Skeletal muscle cell (primary cell): Measurements from ENCODE around the gene CHD6.
A peak's percentile ranks its signal among the peaks of the same experiment; 100 is the strongest.

Source experiments
- DNase-seq: peaks from one replicate; pipeline ENCODE4 v3.0.0-alpha.2; 2010; ENCODE audit warnings: low read depth
- H3K4me3 ChIP-seq: 2 replicates; pipeline ENCODE4 v1.5.1; 2011; ENCODE audit warnings: low read depth, mild to moderate bottlenecking, control low read depth, low read length, moderate library complexity

Gene CHD6, protein sequence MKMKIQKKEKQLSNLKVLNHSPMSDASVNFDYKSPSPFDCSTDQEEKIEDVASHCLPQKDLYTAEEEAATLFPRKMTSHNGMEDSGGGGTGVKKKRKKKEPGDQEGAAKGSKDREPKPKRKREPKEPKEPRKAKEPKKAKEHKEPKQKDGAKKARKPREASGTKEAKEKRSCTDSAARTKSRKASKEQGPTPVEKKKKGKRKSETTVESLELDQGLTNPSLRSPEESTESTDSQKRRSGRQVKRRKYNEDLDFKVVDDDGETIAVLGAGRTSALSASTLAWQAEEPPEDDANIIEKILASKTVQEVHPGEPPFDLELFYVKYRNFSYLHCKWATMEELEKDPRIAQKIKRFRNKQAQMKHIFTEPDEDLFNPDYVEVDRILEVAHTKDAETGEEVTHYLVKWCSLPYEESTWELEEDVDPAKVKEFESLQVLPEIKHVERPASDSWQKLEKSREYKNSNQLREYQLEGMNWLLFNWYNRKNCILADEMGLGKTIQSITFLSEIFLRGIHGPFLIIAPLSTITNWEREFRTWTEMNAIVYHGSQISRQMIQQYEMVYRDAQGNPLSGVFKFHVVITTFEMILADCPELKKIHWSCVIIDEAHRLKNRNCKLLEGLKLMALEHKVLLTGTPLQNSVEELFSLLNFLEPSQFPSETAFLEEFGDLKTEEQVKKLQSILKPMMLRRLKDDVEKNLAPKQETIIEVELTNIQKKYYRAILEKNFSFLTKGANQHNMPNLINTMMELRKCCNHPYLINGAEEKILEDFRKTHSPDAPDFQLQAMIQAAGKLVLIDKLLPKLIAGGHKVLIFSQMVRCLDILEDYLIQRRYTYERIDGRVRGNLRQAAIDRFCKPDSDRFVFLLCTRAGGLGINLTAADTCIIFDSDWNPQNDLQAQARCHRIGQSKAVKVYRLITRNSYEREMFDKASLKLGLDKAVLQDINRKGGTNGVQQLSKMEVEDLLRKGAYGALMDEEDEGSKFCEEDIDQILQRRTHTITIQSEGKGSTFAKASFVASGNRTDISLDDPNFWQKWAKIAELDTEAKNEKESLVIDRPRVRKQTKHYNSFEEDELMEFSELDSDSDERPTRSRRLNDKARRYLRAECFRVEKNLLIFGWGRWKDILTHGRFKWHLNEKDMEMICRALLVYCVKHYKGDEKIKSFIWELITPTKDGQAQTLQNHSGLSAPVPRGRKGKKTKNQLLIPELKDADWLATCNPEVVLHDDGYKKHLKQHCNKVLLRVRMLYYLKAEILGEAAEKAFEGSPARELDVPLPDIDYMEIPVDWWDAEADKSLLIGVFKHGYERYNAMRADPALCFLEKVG (N-terminal part only)

DNA sequence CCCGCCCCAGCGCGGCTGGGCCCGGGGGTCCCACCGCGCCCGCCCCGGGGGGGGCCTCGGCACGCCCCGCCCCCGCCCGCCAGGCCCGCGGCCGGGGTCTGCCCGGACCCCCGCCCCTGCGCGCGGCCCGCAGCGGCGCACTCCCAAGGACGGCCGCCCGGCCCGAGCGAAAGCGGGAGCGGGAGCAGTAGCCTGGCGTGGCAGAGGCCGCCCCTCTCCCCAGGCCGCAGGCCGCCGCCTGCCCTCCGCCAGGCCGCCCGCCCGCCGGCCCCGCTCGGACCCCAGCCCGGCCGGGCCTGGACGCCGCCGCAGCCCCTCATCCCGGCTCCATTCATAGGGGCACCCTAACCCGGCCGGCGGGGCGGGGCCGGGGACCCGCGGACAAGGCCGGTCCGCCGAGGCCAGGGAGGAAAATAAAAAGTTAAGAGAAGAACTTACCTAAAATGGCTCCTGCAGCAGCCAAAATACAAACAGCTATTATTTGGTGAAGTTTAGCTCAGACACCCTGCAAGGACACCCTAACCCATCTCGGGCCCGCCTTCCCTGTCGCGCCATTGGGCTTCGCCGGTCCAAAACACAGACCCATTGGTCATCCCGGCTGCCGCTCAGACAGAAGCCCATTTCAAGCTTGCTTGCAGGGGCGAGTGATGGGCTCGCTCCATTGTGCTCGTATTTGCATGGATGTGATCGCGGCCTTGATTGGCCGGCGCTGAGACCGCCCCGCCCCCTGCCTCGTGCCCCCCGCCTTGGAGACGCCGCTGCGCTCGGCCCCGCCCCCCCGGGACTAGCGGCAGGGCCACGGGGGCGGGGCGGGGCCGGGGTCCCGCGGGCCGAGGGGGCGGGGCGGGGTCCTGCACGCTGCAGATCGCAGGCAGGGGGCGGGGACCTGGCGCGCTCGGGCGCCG lies at the start of gene CHD6:
Gene CHD6, minus strand, starts transcription at position 476 of the 905 bp plus-strand sequence. CDS start 67,040 bp downstream, outside the sequence.
- peak; percentile 98 for DNase-seq
- H3K4me3 ChIP-seq = peak within 1 kb of the TSS; percentile 77

DNA sequence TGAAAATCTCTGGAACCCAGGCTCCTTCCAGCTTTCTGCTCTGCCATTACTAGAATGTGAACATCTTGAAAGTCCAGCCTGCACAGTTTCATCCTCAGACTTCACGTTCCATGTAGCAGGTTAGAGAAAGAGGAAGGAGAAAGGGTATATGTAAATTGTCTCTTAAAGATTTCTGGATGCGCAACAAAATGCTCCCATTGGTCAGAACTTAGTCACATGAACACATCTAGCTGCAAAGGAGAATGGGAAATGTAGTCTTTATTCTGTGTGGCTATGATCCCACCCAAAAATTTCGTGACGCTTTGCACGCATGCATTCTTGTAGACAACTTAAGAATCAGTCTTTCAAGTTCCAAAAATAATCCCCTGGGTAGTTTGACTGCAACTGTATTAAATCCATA lies 46.4 kb upstream of the CHD6 start:
- DNase-seq = no peak
- H3K4me3 ChIP-seq = no peak overlapping the region

DNA sequence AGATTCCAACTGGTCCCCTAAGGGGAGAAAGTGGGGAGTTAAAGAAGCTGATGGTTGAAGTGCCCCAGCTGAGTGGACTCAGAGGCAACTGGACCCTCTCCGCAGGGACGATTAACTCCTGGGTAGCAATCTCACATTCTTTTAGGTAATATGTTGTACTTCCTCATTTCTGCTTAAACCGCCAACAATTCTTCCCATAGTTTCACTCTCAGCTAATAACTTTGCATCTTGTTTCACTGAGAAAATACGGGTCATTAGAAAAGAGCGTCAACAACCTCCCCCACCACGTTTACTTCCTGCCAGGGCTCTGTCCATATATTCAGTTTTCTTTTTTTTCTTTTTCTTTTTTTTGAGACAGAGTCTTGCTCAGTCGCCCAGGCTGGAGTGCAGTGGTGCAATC lies 39.5 kb upstream of the CHD6 start:
- no peak for DNase-seq
- H3K4me3 ChIP-seq = no peak overlapping the region

DNA sequence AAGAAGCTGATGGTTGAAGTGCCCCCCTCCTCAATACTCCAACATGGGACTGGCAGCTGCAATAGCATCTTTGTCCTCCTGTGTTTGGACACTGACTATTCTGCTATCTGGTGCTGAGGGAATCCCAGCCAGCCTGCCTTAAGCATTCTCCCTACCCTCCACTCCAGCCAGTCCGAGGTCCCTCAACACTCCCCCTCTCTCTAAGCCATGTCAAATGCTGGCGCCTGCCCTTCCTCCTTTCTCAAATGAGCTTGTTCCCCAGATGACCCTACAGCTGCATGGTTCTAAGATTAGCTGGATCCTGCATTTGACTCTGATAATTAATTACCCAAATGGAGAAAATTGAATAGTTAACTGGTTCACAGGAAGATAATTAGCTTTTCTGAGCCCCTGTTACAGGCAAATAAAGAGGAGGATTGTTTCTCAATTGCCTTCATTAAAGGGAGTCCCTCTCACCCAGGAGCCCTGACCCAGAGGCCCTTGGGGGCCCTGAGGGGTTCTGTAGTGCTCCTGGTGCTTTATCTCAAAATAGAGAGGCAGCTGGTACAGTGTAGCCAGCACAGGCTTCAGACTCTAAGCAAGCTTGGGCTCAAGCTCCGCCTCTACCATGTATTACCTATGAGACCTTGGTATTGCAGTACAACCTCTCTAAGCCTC lies 37.9 kb upstream of the CHD6 start:
- H3K4me3 ChIP-seq = no peak overlapping the region
- no peak for DNase-seq

DNA sequence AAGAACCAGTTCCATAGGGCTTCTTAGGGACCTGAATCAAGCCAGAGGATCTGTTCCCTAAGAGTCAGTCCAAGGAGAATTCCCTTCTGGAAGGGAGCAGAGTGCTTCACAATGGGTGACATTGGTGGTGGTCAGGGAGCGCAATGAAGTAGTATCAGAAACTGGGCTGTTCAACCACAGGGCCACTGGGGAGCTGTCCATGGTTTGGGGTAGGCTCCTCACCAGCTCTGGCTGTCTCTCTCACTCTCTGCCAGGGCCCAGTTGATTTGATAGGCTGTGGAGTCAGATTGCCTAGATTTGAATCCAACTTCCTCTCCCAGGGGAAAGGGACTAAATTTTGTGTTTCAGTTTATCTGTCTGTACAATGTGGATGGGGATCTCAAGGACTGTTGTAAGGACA lies 36.7 kb upstream of the CHD6 start:
- peak; percentile 4 for DNase-seq

DNA sequence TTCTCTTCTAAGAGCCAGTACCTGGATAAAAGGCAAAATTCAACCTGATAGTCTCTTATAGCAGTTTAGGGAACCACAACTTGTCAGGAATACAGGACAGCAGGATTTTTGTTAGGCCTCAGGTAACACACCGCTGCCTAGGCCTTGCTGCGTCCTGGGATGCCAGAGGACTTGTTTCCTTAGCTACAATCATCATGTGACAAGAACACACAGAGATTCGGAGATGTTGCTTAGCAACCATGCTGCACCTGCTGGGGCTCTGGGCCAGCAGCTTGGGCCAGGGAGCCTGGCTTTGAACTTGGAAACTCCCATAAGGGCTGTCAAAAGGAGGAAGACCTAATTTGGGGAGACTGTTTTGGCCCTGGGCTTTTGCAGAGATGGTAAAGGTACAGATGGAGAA lies 36.1 kb upstream of the CHD6 start:
- no peak overlapping the region for H3K4me3 ChIP-seq
- DNase-seq = no peak

More for the DNA sequence above, 36.7 kb upstream of the CHD6 start:
- H3K4me3 ChIP-seq = no peak overlapping the region

DNA sequence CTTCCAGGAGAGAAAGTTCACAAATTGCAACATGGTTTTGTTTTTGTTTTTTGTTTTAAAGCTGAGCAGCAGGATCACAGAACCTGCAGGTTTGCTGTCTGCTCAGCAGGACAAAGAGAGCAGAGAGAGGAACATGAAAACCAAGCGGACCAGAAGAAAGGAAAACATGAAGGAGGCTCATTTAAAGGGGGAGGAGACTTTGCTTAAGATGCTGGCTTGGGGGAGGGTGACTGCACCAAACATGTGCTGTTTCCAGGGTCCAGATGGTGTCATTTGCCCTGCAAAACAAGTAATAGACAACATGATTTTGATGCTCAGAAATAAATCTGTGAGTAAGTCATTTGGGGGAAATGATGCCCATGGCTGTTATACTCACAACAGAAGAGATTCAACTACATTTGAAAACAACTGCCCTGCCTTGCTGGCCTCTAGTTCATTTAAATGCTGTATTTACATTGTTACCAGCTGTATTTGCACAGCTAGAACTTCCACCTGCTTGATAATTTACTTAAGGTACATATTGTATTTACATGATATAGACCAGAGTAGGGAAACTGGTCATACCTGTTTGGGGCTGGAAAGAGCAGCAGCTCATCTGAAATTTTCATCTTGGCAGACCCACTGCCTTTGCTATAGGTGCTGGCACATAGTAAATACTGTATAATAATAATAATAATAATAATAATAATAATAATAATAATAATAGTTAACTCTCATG lies 32.2 kb upstream of the CHD6 start:
- H3K4me3 ChIP-seq = no peak overlapping the region
- DNase-seq = no peak

DNA sequence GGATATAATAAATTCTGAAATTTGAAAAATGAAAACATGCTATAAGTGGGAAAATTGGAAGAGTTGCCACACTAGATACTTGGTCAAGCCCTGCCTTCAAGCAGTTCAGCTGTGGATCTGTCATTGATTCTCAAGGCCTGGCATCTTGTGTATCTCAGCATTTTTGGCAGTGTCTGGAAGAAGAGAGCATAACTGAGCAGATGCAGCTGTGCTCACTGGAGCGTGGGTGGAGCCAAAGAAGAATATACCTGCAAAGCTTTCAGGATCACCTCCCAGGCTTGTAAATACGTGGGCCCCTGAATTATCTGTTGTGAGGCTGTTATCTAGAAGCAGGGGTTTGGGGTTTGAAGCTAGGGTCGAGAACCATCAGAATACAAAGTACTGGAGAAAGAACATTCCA lies 31.3 kb upstream of the CHD6 start:
- DNase-seq = no peak
- no peak overlapping the region for H3K4me3 ChIP-seq

DNA sequence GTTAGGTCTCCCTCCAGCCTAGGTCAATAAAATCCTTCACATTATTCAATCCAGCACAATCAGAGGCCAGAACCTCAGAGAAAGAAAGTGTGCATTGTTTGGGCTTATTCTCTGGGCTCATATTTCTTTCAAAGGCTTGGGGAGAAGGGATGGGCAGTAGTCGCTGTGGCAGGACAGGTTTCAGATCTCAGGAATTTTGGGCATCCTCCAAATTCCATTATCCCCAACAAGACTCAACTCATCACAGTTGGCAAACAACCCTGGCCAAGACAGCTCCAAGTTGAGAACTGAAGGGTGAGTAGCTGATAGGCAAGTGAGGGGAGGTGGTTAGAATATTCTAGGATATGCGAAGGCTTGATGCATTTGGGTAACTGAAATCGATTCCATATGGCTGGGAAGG lies 27.2 kb upstream of the CHD6 start:
- no peak for DNase-seq
- no peak overlapping the region for H3K4me3 ChIP-seq

DNA sequence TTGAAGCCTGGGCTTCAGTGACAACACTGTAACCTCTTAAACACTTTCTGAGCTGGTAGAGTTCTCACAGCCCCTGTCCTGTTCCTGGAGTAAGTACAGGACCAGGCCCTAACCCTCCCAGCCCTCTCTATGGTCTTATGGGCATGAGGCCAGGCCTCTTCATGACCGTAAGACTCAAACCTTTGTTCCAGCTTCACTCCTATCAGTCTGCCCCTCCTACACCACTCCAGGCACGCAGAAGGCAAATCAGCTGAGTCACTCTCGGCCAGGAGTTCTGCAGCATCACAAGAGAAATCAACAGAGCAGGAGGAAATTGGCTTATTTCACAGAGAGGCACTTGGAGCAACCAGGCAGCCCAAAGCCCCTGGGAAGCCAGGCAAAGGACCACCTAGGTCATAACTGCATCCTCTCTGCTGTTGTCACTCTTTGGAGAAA lies 25.3 kb upstream of the CHD6 start:
- no peak overlapping the region for H3K4me3 ChIP-seq
- DNase-seq = peak; percentile 22

DNA sequence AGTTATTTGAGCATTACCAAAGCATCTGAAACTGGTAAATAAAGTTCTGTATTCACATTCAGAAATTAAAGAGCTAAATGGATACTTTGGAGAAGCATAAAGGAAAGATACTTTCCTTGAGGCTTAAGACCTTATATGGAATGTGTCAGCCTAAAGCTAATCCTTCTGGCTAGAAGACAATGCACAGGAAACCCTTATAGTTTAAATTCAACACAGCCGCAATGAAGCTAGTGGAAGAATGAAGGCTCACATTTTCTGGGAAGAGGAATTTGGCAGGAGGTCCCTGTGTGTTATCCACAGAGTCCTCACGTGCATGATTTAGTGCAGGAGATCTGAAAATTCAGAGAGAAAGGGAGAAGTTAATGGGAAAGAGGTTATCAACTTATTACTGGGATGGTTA lies 21.5 kb upstream of the CHD6 start:
- DNase-seq = no peak
- H3K4me3 ChIP-seq = no peak overlapping the region

DNA sequence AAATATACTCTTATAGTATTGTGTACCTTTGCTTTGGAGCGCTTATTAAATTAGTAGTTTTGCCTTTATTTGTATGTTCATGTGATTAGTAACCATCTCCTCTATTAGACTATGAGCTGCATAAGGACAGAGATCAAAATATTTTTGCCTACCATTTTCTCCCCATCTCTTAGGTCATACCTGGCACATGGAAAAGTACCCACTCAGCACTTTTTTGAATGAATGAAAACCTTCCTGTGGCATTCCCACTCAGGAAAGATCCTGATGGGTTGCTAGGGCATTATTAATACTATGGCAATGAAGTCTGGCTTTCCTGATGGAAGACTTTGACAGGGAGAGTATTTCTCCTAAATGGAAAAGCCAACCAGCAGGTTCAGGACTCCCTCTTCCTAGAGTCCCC lies 20.3 kb upstream of the CHD6 start:
- H3K4me3 ChIP-seq = no peak overlapping the region
- DNase-seq = no peak

DNA sequence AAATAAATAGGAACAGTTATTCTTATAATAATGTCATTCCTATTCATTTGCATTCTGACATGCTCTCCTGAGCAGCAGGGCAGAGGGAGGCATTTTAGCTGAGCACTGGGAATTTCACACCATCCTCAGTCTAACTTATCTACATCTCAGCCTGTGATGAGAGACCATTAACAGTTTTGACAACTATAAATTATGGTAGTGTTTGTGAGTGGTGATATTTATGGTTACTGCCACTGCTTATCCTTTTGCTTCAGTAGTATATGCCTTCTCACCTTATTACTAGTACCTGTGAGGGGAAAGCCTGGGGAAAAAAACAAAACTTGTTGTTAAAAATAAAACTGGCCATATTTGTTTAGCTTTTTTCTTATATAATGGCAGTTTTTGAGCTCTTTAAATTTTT lies 17.0 kb upstream of the CHD6 start:
- no peak overlapping the region for H3K4me3 ChIP-seq
- DNase-seq = no peak

DNA sequence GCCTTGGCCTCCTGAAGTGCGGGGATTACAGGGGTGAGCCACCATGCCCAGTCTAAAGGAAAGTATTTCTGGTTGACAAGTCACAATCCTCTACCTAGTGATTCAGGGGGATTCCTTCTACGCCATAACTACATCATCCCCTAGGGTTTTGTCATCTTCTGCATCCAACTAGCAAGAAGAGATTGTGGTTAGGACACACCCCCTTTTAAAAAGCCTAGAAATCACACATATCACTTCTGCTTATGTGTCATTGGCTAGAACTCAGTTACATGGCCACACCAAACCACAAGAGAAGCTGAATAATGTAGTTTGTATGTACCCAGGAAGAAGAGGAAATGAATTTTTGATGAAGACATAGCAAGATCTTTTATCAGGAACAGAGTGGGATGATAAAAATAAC lies 14.7 kb upstream of the CHD6 start:
- no peak overlapping the region for H3K4me3 ChIP-seq
- peak; percentile 39 for DNase-seq

DNA sequence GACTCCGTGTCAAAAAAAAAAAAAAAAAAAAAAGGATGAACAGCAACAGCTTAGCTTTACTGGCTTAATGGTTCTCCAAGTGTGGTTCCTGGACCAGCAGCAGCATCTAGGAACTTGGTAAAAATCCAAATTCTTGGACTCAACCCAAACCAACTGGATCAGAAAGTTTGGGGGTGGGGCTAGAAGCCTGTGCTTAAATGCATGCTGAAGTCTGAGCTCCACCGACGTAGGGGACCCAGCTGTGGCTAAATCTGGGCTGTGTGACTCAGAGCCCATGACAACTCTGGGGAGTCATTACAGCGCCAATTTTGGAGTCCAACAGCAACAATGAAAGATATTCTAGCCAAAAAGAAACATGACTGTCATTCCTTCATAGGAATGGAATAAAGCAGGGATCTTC lies 13.6 kb upstream of the CHD6 start:
- no peak overlapping the region for H3K4me3 ChIP-seq
- peak; percentile 22 for DNase-seq

DNA sequence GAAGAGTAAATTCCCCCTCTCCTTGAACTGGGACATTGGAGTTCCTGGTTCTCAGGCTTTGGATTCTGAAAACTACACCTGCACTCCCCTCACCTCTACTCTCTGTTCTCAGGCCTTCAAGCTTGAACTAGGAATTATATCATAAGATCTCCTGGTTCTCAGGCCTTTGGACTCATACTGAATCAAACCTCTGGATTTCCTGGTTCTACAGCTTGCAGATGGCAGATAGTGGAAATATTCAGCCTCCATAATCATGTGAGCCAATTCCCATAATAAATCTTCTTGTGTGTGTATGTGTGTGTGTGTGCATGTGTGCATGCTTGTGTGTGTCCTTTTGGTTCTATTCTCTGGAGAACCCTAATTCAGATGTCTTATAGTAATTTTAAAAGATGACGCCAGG lies 12.7 kb upstream of the CHD6 start:
- DNase-seq = no peak

DNA sequence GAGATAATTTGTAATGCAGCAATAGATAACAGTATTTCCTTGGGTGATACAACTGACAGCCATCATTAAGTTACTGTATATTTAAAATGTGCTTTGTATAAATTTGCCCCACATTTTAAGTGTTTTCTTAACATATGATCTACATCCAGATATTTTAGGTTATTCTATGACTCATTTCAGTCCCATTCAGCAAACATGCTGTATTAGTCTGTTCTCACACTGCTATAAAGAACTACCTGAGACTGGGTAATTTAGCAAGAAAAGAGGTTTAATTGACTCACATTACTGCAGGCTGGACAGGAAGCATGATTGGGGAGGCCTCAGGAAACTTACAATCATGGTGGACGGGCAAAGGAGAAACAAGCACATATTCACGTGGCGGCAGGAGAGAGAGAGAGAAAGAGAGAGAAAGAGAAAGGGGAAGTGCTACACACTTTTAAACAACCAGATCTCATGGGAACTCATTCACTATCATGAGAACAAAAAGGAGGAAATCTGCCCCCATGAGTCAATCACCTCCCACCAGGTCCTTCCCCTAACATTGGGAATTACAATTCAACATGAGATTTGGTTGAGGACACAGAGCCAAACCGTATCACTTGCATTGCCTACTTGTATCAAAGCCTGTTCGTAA lies 9.6 kb upstream of the CHD6 start:
- DNase-seq = no peak
- no peak overlapping the region for H3K4me3 ChIP-seq

More for the DNA sequence above, 12.7 kb upstream of the CHD6 start:
- H3K4me3 ChIP-seq = no peak overlapping the region
